HL-60 (cell line): Measurements from ENCODE around the gene IPO5.

Experiments
- POLR2AphosphoS5 ChIP-seq: IDR thresholded peaks from 2 replicates; pipeline ENCODE4 v1.6.1; 2012; ENCODE audit warnings: low read depth
- SPI1 ChIP-seq: IDR thresholded peaks from 2 replicates; pipeline ENCODE4 v1.6.1; 2012; ENCODE audit warnings: low read depth, mild to moderate bottlenecking, borderline replicate concordance
- TF ChIP-seq, protein P1 (sequence below): IDR thresholded peaks from one replicate; pipeline ENCODE4 v1.5.1; 2011; ENCODE audit warnings: low read length, control low read depth, inconsistent platforms; ENCODE audit not compliant: insufficient read depth
- TF ChIP-seq, protein P2 (sequence below): IDR thresholded peaks from 2 replicates; pipeline ENCODE4 v1.6.1; 2012; ENCODE audit warnings: low read depth; ENCODE audit not compliant: insufficient replicate concordance

DNA sequence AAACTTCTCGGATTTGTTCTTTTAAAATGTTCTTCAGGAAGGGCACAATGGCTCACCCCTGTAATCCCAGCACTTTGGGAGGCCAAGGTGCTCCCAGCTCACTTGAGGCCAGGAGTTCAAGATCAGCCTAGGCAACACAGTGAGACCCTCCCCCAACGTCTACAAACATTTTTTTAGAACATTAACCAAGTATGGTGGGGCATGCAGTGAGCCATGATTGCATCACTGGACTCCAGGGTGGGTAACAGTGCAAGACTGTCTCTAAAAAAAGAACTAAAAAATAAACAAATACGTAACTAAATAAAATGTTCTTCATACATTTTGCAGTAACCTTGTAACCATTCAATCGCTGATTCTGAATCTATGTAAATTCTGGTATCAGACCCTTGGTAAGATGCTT is 2.1 kb upstream of the IPO5 start:
- TF ChIP-seq, protein P1, sequence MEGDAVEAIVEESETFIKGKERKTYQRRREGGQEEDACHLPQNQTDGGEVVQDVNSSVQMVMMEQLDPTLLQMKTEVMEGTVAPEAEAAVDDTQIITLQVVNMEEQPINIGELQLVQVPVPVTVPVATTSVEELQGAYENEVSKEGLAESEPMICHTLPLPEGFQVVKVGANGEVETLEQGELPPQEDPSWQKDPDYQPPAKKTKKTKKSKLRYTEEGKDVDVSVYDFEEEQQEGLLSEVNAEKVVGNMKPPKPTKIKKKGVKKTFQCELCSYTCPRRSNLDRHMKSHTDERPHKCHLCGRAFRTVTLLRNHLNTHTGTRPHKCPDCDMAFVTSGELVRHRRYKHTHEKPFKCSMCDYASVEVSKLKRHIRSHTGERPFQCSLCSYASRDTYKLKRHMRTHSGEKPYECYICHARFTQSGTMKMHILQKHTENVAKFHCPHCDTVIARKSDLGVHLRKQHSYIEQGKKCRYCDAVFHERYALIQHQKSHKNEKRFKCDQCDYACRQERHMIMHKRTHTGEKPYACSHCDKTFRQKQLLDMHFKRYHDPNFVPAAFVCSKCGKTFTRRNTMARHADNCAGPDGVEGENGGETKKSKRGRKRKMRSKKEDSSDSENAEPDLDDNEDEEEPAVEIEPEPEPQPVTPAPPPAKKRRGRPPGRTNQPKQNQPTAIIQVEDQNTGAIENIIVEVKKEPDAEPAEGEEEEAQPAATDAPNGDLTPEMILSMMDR: no peak
- no peak for TF ChIP-seq POLR2AphosphoS5
- TF ChIP-seq SPI1: no peak
- TF ChIP-seq, protein P2, sequence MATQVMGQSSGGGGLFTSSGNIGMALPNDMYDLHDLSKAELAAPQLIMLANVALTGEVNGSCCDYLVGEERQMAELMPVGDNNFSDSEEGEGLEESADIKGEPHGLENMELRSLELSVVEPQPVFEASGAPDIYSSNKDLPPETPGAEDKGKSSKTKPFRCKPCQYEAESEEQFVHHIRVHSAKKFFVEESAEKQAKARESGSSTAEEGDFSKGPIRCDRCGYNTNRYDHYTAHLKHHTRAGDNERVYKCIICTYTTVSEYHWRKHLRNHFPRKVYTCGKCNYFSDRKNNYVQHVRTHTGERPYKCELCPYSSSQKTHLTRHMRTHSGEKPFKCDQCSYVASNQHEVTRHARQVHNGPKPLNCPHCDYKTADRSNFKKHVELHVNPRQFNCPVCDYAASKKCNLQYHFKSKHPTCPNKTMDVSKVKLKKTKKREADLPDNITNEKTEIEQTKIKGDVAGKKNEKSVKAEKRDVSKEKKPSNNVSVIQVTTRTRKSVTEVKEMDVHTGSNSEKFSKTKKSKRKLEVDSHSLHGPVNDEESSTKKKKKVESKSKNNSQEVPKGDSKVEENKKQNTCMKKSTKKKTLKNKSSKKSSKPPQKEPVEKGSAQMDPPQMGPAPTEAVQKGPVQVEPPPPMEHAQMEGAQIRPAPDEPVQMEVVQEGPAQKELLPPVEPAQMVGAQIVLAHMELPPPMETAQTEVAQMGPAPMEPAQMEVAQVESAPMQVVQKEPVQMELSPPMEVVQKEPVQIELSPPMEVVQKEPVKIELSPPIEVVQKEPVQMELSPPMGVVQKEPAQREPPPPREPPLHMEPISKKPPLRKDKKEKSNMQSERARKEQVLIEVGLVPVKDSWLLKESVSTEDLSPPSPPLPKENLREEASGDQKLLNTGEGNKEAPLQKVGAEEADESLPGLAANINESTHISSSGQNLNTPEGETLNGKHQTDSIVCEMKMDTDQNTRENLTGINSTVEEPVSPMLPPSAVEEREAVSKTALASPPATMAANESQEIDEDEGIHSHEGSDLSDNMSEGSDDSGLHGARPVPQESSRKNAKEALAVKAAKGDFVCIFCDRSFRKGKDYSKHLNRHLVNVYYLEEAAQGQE: no peak
